ENCODE data around the gene BOLA2B.
"Not testable (repeated sequence)": the region's sequence is repeated elsewhere in the genome, so short reads cannot be mapped to it uniquely, and the experiment has no call there.

BOLA2B gene

GRCh38 chr16:30194172-30194925 is 883 bp upstream of the BOLA2B start:
- CTCF ChIA-PET; H3K36me3 ChIP-seq (ENCODE audit: control insufficient read depth in 2 of 2, insufficient read depth in 1 of 2, low read length in 2 of 2); POLR2A ChIA-PET; H3K4me1 ChIP-seq (ENCODE audit: control insufficient read depth, insufficient read depth, low read length); H3K27ac ChIP-seq (ENCODE audit: extremely low read depth, low read depth, low read length); H3K9me3 ChIP-seq (ENCODE audit: control insufficient read depth, insufficient read depth, low read depth, low read length): not testable (repeated sequence)
- peak overlapping the region; percentile 30 for H3K4me3 ChIP-seq (ENCODE audit: low read depth, low read length)

GRCh38 chr16:30193098-30193497 is 368 bp downstream of the BOLA2B start:
- H3K36me3 ChIP-seq (ENCODE audit: control insufficient read depth in 2 of 2, insufficient read depth in 1 of 2, low read length in 2 of 2); H3K4me3 ChIP-seq (ENCODE audit: low read depth, low read length); H3K27ac ChIP-seq (ENCODE audit: extremely low read depth, low read depth, low read length); POLR2A ChIA-PET; H3K9me3 ChIP-seq (ENCODE audit: control insufficient read depth, insufficient read depth, low read depth, low read length); CTCF ChIA-PET; H3K4me1 ChIP-seq (ENCODE audit: control insufficient read depth, insufficient read depth, low read length): not testable (repeated sequence)

GRCh38 chr16:30191158-30191557 is 2.3 kb downstream of the BOLA2B start:
- CTCF ChIA-PET; H3K9me3 ChIP-seq (ENCODE audit: control insufficient read depth, insufficient read depth, low read depth, low read length); H3K27ac ChIP-seq (ENCODE audit: extremely low read depth, low read depth, low read length); H3K4me1 ChIP-seq (ENCODE audit: control insufficient read depth, insufficient read depth, low read length); H3K4me3 ChIP-seq (ENCODE audit: low read depth, low read length); POLR2A ChIA-PET: not testable (repeated sequence)
- H3K36me3 ChIP-seq (ENCODE audit: control insufficient read depth in 2 of 2, insufficient read depth in 1 of 2, low read length in 2 of 2), result peaks cover 0 to 15% of the 10 kb centered on the region in 2 experiments; a peak in 1 of 3 replicates

GRCh38 chr16:30187971-30188561 is 5.4 kb downstream of the BOLA2B start:
- no peak overlapping the region for H3K27ac ChIP-seq (ENCODE audit: extremely low read depth, low read depth, low read length)
- H3K36me3 ChIP-seq (ENCODE audit: control insufficient read depth in 2 of 2, insufficient read depth in 1 of 2, low read length in 2 of 2), result peaks cover 0 to 15% of the 10 kb centered on the region in 2 experiments; a peak in 1 of 3 replicates
- peaks cover 3% of the 10 kb centered on the region; the same call in 1 of the 2 replicates for H3K4me1 ChIP-seq (ENCODE audit: control insufficient read depth, insufficient read depth, low read length)
- TF ChIP-seq ZBTB7A (tag by site-specific recombination; IDR thresholded peaks at IDR 0.05; ENCODE audit: low read depth) (no peak), HIC1 (tag by site-specific recombination; IDR thresholded peaks at IDR 0.05) (no peak), ZNF18 (tag by site-specific recombination; IDR thresholded peaks at IDR 0.05) (no peak), ZNF274 (IDR thresholded peaks at IDR 0.05; ENCODE audit: low read length) (no peak), ZNF274 (tag by site-specific recombination; IDR thresholded peaks at IDR 0.05; ENCODE audit: borderline replicate concordance) (no peak), ZNF596 (tag by site-specific recombination; IDR thresholded peaks at IDR 0.05) (no peak), ZNF692 (tag by site-specific recombination; IDR thresholded peaks at IDR 0.05) (peak; percentile 55; the same call in 1 of the 2 replicates), PRDM10 (tag by site-specific recombination; IDR thresholded peaks at IDR 0.05) (no peak), ZFP69B (tag by site-specific recombination; IDR thresholded peaks at IDR 0.05) (peak; percentile 21; the same call in 1 of the 2 replicates), ZNF214 (tag by site-specific recombination; IDR thresholded peaks at IDR 0.05; ENCODE audit: borderline replicate concordance) (no peak), BCL11A (tag by site-specific recombination; IDR thresholded peaks at IDR 0.05; ENCODE audit: low read depth) (no peak), ZNF426 (tag by site-specific recombination; IDR thresholded peaks at IDR 0.05) (no peak)
- H3K9me3 ChIP-seq (ENCODE audit: control insufficient read depth, insufficient read depth, low read depth, low read length), result no peaks in the 10 kb centered on the region
- ChIA-PET CTCF (no interaction called here), POLR2A (interaction anchor here (0.6 kb wide), 1 partner anchor 336 kb away, joined by 3 read pairs; no protein-coding TSS in a partner anchor)
- H3K4me3 ChIP-seq (ENCODE audit: low read depth, low read length), result no peak overlapping the region
